GM19438 (cell line): ENCODE data around the gene LRRC14B.
"Not testable (repeated sequence)": the region's sequence is repeated elsewhere in the genome, so short reads cannot be mapped to it uniquely, and the experiment has no call there.

Experiments used
- ATAC-seq: cut with Tn5 transposase; IDR thresholded peaks from one replicate; pipeline ENCODE4 v1.9.1; 2021; ENCODE audit warnings: low read depth; ENCODE audit not compliant: unreplicated experiment

LRRC14B gene

DNA sequence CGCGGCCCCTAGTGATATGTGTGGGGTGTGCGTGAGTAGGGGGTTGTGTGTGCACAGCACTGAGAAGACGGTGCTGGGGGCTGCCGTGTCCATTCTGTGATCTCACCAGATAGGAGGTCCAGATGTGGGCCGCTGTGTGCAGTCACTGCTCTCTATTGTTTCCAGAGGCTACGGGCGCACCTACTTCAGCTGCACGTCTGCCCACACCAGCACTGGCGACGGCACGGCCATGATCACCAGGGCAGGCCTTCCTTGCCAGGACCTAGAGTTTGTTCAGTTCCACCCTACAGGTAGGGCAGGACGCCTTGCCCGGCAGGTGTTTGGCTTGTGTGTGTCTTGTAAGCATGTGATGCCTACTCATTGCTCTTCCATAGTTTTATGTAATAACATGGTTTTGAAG is 39.4 kb downstream of the LRRC14B start:
- ATAC-seq: no peak

DNA sequence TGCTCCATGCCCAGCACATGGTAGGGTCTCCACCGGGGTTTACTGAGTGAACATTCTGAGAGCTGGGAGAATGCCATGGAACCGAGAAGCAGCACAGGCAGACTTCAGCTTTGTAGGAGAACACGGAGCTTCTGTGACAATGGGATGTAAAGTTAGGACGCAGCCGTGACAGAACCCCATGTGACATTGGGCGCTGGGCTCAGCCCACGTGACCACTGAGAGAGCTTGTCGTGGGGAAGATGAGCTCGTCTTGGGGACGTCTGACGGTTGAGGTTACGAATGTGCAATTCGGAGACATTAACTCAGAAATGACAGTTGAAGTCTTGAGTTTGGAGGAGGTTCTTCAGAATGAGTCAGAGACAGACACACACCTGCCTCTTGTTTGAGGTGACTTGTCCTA is 40.4 kb downstream of the LRRC14B start:
- no peak for ATAC-seq

DNA sequence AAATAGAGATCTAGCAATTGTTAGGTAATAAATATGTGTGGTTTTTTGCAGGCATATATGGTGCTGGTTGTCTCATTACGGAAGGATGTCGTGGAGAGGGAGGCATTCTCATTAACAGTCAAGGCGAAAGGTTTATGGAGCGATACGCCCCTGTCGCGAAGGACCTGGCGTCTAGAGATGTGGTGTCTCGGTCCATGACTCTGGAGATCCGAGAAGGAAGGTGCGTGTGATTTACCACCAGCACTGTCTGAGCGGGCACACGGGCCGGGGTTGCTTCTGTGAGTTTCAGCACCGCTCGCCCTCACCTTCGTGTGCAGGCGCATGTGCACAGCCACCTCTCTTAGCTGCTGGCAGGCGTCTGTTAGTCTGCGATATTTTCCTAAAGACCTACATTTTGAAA is 42.1 kb downstream of the LRRC14B start:
- not testable (repeated sequence) for ATAC-seq

DNA sequence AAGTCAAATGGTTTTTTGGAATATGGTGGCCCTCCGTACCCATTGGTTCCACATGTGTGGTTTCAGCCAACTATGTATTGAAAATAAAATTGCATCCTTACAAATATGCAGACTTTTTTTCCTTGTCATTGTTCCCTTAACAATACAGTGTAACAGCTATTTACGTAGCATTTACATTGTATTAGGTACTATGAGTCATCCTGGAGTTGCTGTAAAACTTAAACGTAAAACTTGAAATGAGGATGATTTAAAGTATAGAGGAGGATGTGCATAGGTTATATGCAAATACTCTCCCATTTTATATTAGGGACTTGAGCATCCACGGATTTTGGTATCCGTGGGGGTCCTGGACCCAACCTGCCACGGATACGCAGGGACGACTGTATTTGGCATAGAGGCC is 43.2 kb downstream of the LRRC14B start:
- no peak for ATAC-seq

DNA sequence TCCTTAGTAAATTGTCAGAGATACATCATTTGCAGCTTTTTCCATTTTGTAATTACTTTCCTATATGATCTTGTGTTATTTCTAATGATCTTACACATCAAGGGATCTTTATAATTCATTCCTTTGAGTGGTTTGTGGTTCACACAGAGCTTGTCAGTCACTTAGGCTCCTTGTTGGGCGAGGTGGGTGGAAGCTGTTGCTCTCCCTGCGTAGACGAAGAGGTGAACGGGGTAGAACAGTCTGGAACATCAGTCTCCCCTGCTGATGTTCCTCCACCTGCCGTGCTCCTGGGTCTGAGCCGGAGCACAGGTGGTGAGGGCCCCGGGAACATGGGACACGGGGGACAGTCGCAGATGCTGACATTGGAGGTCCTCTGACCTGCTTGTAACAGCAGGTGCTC is 44.2 kb downstream of the LRRC14B start:
- not testable (repeated sequence) for ATAC-seq

DNA sequence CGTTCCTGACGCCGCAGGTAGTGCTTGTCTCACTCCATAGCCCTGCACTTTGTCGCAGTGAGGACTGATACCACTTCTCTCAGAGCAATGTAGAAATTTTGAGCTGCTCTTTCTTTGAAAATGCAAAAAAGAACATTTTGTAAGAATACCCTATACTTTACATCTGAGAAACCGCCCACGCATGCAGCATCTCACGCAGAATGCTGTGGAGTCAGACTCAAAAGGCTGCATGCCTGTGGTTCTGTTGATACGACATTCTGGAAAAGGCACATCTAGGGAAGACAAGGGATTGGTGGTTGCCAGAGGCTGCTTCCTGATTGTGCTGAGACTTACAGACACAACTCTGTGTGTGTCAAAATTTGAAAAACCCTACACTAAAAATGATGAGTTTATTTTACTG is 46.6 kb downstream of the LRRC14B start:
- not testable (repeated sequence) for ATAC-seq

DNA sequence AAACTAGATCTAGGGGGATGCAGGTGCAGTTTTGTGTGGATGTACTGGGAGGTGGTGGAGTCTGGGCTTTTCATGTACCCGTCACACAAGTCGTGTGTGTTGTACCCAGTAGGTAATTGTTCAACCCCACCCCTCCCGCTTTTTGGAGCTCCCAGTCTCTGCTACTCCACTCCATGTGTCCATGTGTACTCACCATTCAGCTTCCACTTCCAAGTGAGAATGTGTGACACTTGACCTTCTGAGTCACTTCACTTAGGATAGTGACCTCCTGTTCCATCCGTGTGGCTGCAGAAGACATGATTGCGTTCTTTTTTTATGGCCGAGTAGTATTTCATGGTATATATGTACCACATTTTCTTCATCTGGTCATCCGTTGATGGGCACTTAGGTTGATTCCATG is 49.3 kb downstream of the LRRC14B start:
- not testable (repeated sequence) for ATAC-seq

DNA sequence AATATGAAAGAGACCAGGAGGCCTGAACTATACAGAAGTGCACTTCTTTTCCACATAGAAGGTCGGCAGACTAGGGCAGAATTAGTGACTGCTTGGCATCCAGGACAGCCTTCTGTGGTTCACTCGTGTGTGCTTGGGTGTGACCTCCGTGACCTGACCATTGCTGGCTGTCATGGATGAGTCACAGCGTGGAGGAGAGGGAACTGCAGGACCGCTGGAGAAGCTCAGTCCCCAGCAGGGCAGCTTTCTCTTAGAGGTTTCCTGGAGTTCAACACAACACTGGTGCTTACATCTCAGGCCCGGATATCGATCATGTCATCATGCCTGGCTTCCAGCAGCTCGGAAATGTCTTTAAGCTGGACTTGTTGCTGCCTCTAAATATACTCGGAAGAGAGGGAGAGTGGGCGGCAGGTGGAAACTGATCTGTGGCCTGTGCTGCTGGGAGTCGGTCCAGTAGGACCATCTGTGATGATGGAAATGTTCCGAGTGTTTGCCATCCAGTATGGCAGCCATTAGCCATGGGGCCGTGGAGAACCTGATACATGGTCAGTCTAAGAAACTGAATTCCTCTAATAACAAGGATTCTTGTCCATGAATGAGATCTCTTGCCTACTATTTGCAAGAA is 49.9 kb downstream of the LRRC14B start:
- ATAC-seq: not testable (repeated sequence)

DNA sequence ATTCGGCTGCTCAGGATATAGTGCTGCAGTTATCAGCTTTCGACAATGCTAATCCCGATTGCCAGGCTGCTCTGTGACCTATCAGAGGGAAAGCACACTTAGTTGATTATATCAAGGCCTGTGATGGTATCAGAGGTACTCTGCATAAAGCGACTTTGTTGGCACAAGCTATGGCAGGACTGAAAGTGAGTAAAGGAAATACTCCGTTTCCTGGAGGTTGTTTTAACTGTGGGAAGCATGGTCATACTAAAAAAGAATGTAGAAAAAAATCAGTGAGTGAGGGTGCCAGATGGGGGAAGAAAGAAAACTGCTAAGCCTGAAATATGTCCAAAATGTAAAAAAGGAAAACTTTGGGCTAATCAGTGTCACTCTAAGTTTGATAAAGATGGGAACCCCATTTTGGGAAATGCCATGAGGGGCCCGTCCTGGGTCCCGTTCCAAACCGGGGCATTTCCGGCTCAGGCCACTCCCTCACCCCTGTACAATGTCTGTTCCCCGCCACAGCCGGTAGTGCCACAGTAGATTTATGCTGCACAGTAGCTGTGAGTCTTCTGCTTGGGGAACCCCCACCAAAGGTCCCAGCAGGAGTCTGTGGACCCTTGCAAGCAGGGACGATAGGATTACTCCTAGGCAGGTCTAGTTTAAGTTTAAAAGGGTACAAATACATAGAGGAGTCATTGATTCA is 52.5 kb downstream of the LRRC14B start:
- ATAC-seq: not testable (repeated sequence)

DNA sequence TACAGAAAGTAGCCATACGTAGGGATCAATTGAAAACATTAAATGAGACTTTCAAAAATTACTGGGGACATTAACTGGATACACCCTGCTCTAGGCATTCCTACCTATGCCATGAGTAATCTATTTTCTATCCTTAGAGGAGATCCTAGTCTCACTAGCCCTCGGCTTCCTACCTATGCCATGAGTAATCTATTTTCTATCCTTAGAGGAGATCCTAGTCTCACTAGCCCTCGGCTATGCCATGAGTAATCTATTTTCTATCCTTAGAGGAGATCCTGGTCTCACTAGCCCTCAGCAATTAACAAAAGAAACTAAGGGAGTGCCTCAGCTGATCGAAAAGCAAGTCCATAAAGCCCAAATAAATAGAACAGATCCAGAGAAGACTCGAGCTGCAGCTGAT is 54.4 kb downstream of the LRRC14B start:
- ATAC-seq: not testable (repeated sequence)
